OCI-LY1 (cell line): Measurements from ENCODE around the gene C1QTNF5.

Experiments used
- CTCF ChIP-seq: fragments of 200-600 bp; sonication (generic), shearing (Covaris generic); IDR thresholded peaks from 2 replicates; pipeline ENCODE4 v1.5.1; 2017; ENCODE audit warnings: mild to moderate bottlenecking, antibody characterized with exemption, low read length, moderate library complexity, mixed read lengths
- EZH2 ChIP-seq: fragments of 200-600 bp; sonication (generic), shearing (Covaris generic); IDR thresholded peaks from 2 replicates; pipeline ENCODE4 v1.8.0; 2017; ENCODE audit warnings: borderline replicate concordance, mixed run types, mild to moderate bottlenecking, antibody characterized with exemption, low read length, moderate library complexity, mixed read lengths

DNA sequence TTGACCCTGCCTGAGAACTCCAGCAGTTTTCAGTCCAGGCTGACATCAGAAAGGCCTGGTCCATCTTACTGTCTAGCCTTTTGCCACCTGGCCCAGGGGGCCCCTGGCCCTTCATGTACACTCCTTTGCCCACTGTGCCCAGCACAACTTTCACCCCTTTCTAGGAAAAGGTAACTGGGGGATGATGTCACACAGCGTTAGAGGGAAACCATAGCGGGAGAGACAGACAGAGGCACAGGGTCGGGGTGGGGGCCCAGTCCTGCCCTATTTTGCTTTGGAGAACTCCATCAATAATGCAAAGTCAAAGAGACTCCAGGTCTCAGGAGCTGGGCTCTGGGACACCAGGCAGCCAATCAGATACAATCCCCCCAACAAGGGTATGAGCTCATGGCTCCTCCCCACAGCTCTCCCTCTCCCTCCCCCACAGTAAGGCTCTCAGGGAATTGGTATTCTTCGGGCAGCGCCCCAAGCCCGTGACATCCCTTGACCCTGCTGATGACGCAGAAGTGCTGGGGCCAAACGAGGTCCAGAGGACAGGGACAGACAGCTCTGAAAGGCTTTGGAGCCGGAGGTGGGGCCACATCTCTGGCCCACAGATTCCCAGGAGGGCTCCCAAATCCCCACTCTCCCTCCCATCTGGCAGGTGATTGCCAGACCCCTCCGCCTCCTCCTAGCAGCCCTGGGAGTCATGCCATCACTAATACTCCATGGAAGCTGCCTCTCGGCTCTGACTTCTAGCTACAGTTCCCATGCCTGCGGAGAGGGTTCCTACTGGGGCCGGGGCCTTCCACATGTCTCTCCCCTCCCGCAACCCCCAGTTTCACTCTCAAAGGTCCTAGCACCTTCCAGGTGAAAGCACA, 34.9 kb upstream of the C1QTNF5 start:
- TF ChIP-seq CTCF (no peak), EZH2 (no peak)
